CD8-positive, alpha-beta memory T cell (primary cell): ENCODE data around the gene FBXW4. TPM values are rescaled to one million over a fixed set of nuclear protein-coding genes. Genes with fewer than 3 reads are reported as not detected.
A peak's percentile ranks its signal among the peaks of the same experiment; 100 is the strongest.

Experiments
- CTCF ChIA-PET: fragments of 350-600 bp; sonication (Branson Sonifier 250); formaldehyde crosslinking; loops from one replicate; lab custom pipeline; 2021; ENCODE audit warnings: antibody characterized with exemption; lab: Charles Lee
- POLR2A ChIA-PET: fragments of 350-600 bp; sonication (Branson Sonifier 250); formaldehyde crosslinking; loops from one replicate; lab custom pipeline; 2021; ENCODE audit warnings: antibody characterized with exemption; lab: Charles Lee
- DNase-seq, 5 donors: peaks; one replicate each; pipeline versions ENCODE4 v3.0.0 to v3.0.0-alpha.2; 2020 to 2022; ENCODE audit warnings: mixed read lengths in 1 of 5
- H3K27ac ChIP-seq: one replicate; pipeline ENCODE4 v1.7.0; 2013; ENCODE audit warnings: low read depth, mild to moderate bottlenecking, low read length, moderate library complexity
- H3K27me3 ChIP-seq: 2 replicates; pipeline ENCODE4 v1.7.0; 2013; ENCODE audit warnings: low read length, mild to moderate bottlenecking; ENCODE audit not compliant: insufficient read depth, poor library complexity, severe bottlenecking
- H3K36me3 ChIP-seq: 2 replicates; pipeline ENCODE4 v1.7.0; 2013; ENCODE audit warnings: mild to moderate bottlenecking, low read length, moderate library complexity; ENCODE audit not compliant: insufficient read depth
- H3K4me1 ChIP-seq: 2 replicates; pipeline ENCODE4 v1.7.0; 2013; ENCODE audit warnings: mild to moderate bottlenecking, low read length, moderate library complexity; ENCODE audit not compliant: insufficient read depth
- H3K4me3 ChIP-seq: 2 replicates; pipeline ENCODE4 v1.7.0; 2013; ENCODE audit warnings: mild to moderate bottlenecking, low read length
- H3K9me3 ChIP-seq: 2 replicates; pipeline ENCODE4 v1.7.0; 2013; ENCODE audit warnings: mild to moderate bottlenecking, low read length
- H3K27ac Mint-ChIP-seq, 8 donors: one replicate each; pipeline ENCODE4 v1.8.0; 2020 to 2021; ENCODE audit warnings: mixed read lengths in 8 of 8, mild to moderate bottlenecking in 6 of 8, inconsistent platforms in 3 of 8, moderate library complexity in 3 of 8
- H3K27me3 Mint-ChIP-seq, 2 donors: one replicate each; pipeline ENCODE4 v1.8.0; 2020 to 2021; ENCODE audit warnings: mixed read lengths in 2 of 2, mild to moderate bottlenecking in 1 of 2, moderate library complexity in 1 of 2
- H3K36me3 Mint-ChIP-seq, 3 donors: one replicate each; pipeline ENCODE4 v1.8.0; 2020 to 2021; ENCODE audit warnings: mixed read lengths in 3 of 3, inconsistent platforms in 1 of 3, mild to moderate bottlenecking in 1 of 3
- H3K4me1 Mint-ChIP-seq, 3 donors: one replicate each; pipeline ENCODE4 v1.8.0; 2020 to 2021; ENCODE audit warnings: mixed read lengths in 3 of 3, inconsistent platforms in 1 of 3, mild to moderate bottlenecking in 1 of 3
- H3K4me3 Mint-ChIP-seq, 7 donors: one replicate each; pipeline ENCODE4 v1.8.0; 2020 to 2021; ENCODE audit warnings: mixed read lengths in 7 of 7, mild to moderate bottlenecking in 6 of 7, moderate library complexity in 4 of 7, inconsistent platforms in 2 of 7
- H3K9me3 Mint-ChIP-seq, 5 donors: one replicate each; pipeline ENCODE4 v1.8.0; 2020 to 2022; ENCODE audit warnings: mixed read lengths in 5 of 5, mild to moderate bottlenecking in 3 of 5, moderate library complexity in 2 of 5, inconsistent platforms in 1 of 5
- polyA plus RNA-seq: library from polyadenylated mRNA; unstranded; fragments of 300-500 nt; fragmentation: Illumina TruSeq; gene quantifications from one replicate; pipeline ENCODE4 v1.2.3, GENCODE V29; 2021
- total RNA-seq, 2 experiments: library from RNA; stranded (reverse); gene quantifications; one replicate each; pipeline ENCODE4 v1.2.3, GENCODE V29; 2021

The FBXW4 gene
- total and polyA plus RNA-seq, 3 experiments from 2014 or later: 13.1 to 54.4 (median 44.2) TPM

GRCh38 chr10:101587725-101588653 lies 107.0 kb downstream of the FBXW4 start, which contains the start of the genes DPCD and POLL:
DPCD (plus strand) TSS chr10:101588321; CDS start chr10:101588337, 16 bp downstream.
POLL (minus strand) TSS chr10:101588257; CDS start chr10:101587360, 897 bp downstream.
- Mint-ChIP-seq H3K27me3 (no peaks in the 10 kb centered on the region), H3K4me3 (peak within 1 kb of the TSS; percentile 93 to 97 (median 95)), H3K9me3 (no peaks in the 10 kb centered on the region), H3K4me1 (peaks cover 27 to 35% (median 28%) of the 10 kb centered on the region in 3 donors), H3K36me3 (peaks cover 0 to 33% (median 4%) of the 10 kb centered on the region in 3 donors), H3K27ac (peak within 1 kb of the TSS; percentile 84 to 97 (median 90))
- Histone ChIP-seq H3K36me3 (peaks cover 8% of the 10 kb centered on the region), H3K4me3 (peak within 1 kb of the TSS; percentile 95), H3K27me3 (peaks cover under 1% of the 10 kb centered on the region), H3K9me3 (no peaks in the 10 kb centered on the region), H3K27ac (peak within 1 kb of the TSS; percentile 85), H3K4me1 (peaks cover 16% of the 10 kb centered on the region)
- ChIA-PET CTCF (interaction anchor here (0.8 to 3.0 kb wide), 6 partner anchors 9 to 374 kb away, joined by 3 to 22 read pairs (median 4); no protein-coding TSS in a partner anchor), POLR2A (interaction anchor here (1.2 kb wide), 1 partner anchor 106 kb away, joined by 5 read pairs; no protein-coding TSS in a partner anchor)
- DNase-seq: peak; percentile 82 to 94 (median 85)

GRCh38 chr10:101585841-101586240 lies 109.1 kb downstream of the FBXW4 start:
- Histone ChIP-seq H3K27ac (no peak overlapping the region), H3K4me1 (peaks cover 16% of the 10 kb centered on the region), H3K9me3 (no peaks in the 10 kb centered on the region), H3K36me3 (peaks cover 13% of the 10 kb centered on the region), H3K27me3 (no peaks in the 10 kb centered on the region), H3K4me3 (no peak overlapping the region)
- Mint-ChIP-seq H3K9me3 (no peaks in the 10 kb centered on the region), H3K36me3 (peaks cover 0 to 52% (median 4%) of the 10 kb centered on the region in 3 donors), H3K27ac (peak overlapping the region in 1 of 8 donors; percentile 25), H3K4me3 (peak overlapping the region in 6 of 7 donors; percentile 25 to 95 (median 57)), H3K4me1 (peaks cover 27 to 35% (median 28%) of the 10 kb centered on the region in 3 donors), H3K27me3 (no peaks in the 10 kb centered on the region)
- POLR2A ChIA-PET: no interaction called here
- CTCF ChIA-PET: interaction anchor here (3.0 kb wide), 1 partner anchor 15 kb away, joined by 22 read pairs; no protein-coding TSS in a partner anchor
- DNase-seq: no peak

GRCh38 chr10:101580486-101581399 lies 114.2 kb downstream of the FBXW4 start:
- no peaks in the 10 kb centered on the region for H3K9me3 Mint-ChIP-seq
- no peaks in the 10 kb centered on the region for H3K27me3 ChIP-seq
- H3K36me3 ChIP-seq: peaks cover 19% of the 10 kb centered on the region
- H3K27ac Mint-ChIP-seq: peak overlapping the region in 1 of 8 donors; percentile 70
- ChIA-PET CTCF (interaction anchor here (6.6 kb wide), 1 partner anchor 10 kb away, joined by 33 read pairs; no protein-coding TSS in a partner anchor), POLR2A (no interaction called here)
- H3K36me3 Mint-ChIP-seq: peaks cover 0 to 76% (median 9%) of the 10 kb centered on the region in 3 donors
- no peaks in the 10 kb centered on the region for H3K9me3 ChIP-seq
- no peak for DNase-seq
- peaks cover 4 to 6% (median 5%) of the 10 kb centered on the region in 3 donors for H3K4me1 Mint-ChIP-seq
- no peak overlapping the region for H3K4me3 Mint-ChIP-seq
- H3K4me3 ChIP-seq: no peak overlapping the region
- H3K4me1 ChIP-seq: no peaks in the 10 kb centered on the region
- H3K27me3 Mint-ChIP-seq: no peaks in the 10 kb centered on the region
- no peak overlapping the region for H3K27ac ChIP-seq

- Mint-ChIP-seq H3K4me3 (no peak overlapping the region), H3K4me1 (peaks cover 0 to 4% (median 2%) of the 10 kb centered on the region in 3 donors), H3K9me3 (no peaks in the 10 kb centered on the region), H3K27ac (no peak overlapping the region), H3K27me3 (no peaks in the 10 kb centered on the region), H3K36me3 (peaks cover 0 to 66% (median 8%) of the 10 kb centered on the region in 3 donors)
- H3K4me3 ChIP-seq: no peak overlapping the region
- H3K27me3 ChIP-seq: no peaks in the 10 kb centered on the region
- H3K4me1 ChIP-seq: no peaks in the 10 kb centered on the region
- ChIA-PET CTCF (interaction anchor here (6.6 kb wide), 1 partner anchor 9 kb away, joined by 33 read pairs; no protein-coding TSS in a partner anchor), POLR2A (no interaction called here)
- H3K27ac ChIP-seq: no peak overlapping the region
- no peaks in the 10 kb centered on the region for H3K9me3 ChIP-seq
- H3K36me3 ChIP-seq: peaks cover 19% of the 10 kb centered on the region
- DNase-seq: no peak
Observed at GRCh38 chr10:101579516-101579870, 115.5 kb downstream of the FBXW4 start.

GRCh38 chr10:101578803-101579515 lies 116.0 kb downstream of the FBXW4 start:
- Mint-ChIP-seq H3K27ac (peak overlapping the region in 1 of 8 donors; percentile 61), H3K9me3 (no peaks in the 10 kb centered on the region), H3K27me3 (no peaks in the 10 kb centered on the region), H3K4me1 (peaks cover 0 to 4% (median 0%) of the 10 kb centered on the region in 3 donors), H3K36me3 (peaks cover 0 to 62% (median 5%) of the 10 kb centered on the region in 3 donors), H3K4me3 (no peak overlapping the region)
- no peaks in the 10 kb centered on the region for H3K9me3 ChIP-seq
- no peak for DNase-seq
- H3K36me3 ChIP-seq: peaks cover 19% of the 10 kb centered on the region
- ChIA-PET POLR2A (no interaction called here), CTCF (interaction anchor here (6.6 kb wide), 1 partner anchor 9 kb away, joined by 33 read pairs; no protein-coding TSS in a partner anchor)
- H3K27ac ChIP-seq: no peak overlapping the region
- H3K4me3 ChIP-seq: no peak overlapping the region
- no peaks in the 10 kb centered on the region for H3K4me1 ChIP-seq
- H3K27me3 ChIP-seq: no peaks in the 10 kb centered on the region

- CTCF ChIA-PET: interaction anchor here (1.3 kb wide), 1 partner anchor 26 kb away, joined by 3 read pairs; no protein-coding TSS in a partner anchor
- Histone ChIP-seq H3K27ac (no peak overlapping the region), H3K36me3 (peaks cover 13% of the 10 kb centered on the region), H3K4me1 (no peaks in the 10 kb centered on the region), H3K4me3 (no peak overlapping the region), H3K27me3 (no peaks in the 10 kb centered on the region), H3K9me3 (no peaks in the 10 kb centered on the region)
- DNase-seq: no peak
- Mint-ChIP-seq H3K27me3 (no peaks in the 10 kb centered on the region), H3K9me3 (no peaks in the 10 kb centered on the region), H3K4me1 (no peaks in the 10 kb centered on the region), H3K36me3 (peaks cover 0 to 55% (median 5%) of the 10 kb centered on the region in 3 donors), H3K27ac (peak overlapping the region in 2 of 8 donors; percentile 61 to 74), H3K4me3 (no peak overlapping the region)
- POLR2A ChIA-PET: no interaction called here
Observed at GRCh38 chr10:101578192-101578591, 116.8 kb downstream of the FBXW4 start.
